CD14-positive monocyte (primary cell): ENCODE results near the gene NRSN1. TPM values are rescaled to one million over a fixed set of nuclear protein-coding genes. Genes with fewer than 3 reads are reported as not detected.

Source experiments
- DNase-seq, 3 donors: peaks; one replicate each; pipeline ENCODE4 v3.0.0-alpha.2; 2011 to 2022
- H2AFZ ChIP-seq: 2 replicates; pipeline ENCODE4 v1.6.0; 2012; ENCODE audit warnings: mild to moderate bottlenecking, low read depth, low read length, inconsistent platforms; ENCODE audit not compliant: insufficient read depth, poor library complexity, severe bottlenecking
- H3K27ac ChIP-seq, 2 donors: 1 replicate in 1 of 2; 2 replicates in 1 of 2; pipeline ENCODE4 v1.5.1; 2012 to 2013; ENCODE audit warnings: low read length in 2 of 2, control low read depth in 1 of 2, inconsistent platforms in 1 of 2, low read depth in 1 of 2, mild to moderate bottlenecking in 1 of 2
- H3K27me3 ChIP-seq, 2 donors: one replicate each; pipeline versions ENCODE4 v1.6.0 to v1.6.1; 2011 to 2013; ENCODE audit warnings: low read length in 2 of 2; ENCODE audit not compliant: control insufficient read depth in 2 of 2, insufficient read depth in 2 of 2
- H3K36me3 ChIP-seq, 2 donors: replicated peaks in 1 of 2; 1 replicate in 1 of 2; 2 replicates in 1 of 2; pipeline versions ENCODE4 v1.5.1 to v1.6.1; 2012 to 2013; ENCODE audit warnings: low read length in 2 of 2, control low read depth in 1 of 2, inconsistent platforms in 1 of 2, mild to moderate bottlenecking in 1 of 2; ENCODE audit not compliant: insufficient read depth in 2 of 2, control insufficient read depth in 1 of 2
- H3K4me1 ChIP-seq, 2 donors: 1 replicate in 1 of 2; 2 replicates in 1 of 2; pipeline versions ENCODE4 v1.5.1 to v1.6.1; 2012 to 2013; ENCODE audit warnings: low read length in 2 of 2, control low read depth in 1 of 2, inconsistent platforms in 1 of 2, mild to moderate bottlenecking in 1 of 2, moderate library complexity in 1 of 2; ENCODE audit not compliant: insufficient read depth in 2 of 2, control insufficient read depth in 1 of 2
- H3K4me2 ChIP-seq: replicated peaks from 2 replicates; pipeline ENCODE3; 2012; ENCODE audit warnings: low read length, moderate library complexity, mild to moderate bottlenecking; ENCODE audit not compliant: poor library complexity, severe bottlenecking; ENCODE audit errors: extremely low read depth
- H3K4me3 ChIP-seq, 3 experiments: fragments of 200-600 bp in 1 of 3; sonication (generic) in 1 of 3; replicated peaks in 1 of 3; 1 replicate in 2 of 3; 2 replicates in 1 of 3; pipeline ENCODE4 v1.5.1; 2011 to 2013; ENCODE audit warnings: low read length in 3 of 3, mild to moderate bottlenecking in 3 of 3, control low read depth in 2 of 3, low read depth in 2 of 3, inconsistent platforms in 1 of 3, moderate library complexity in 1 of 3
- H3K79me2 ChIP-seq: 2 replicates; pipeline ENCODE4 v1.6.0; 2012; ENCODE audit warnings: mild to moderate bottlenecking, control low read depth, inconsistent platforms, low read length, moderate library complexity; ENCODE audit not compliant: insufficient read depth
- H3K9ac ChIP-seq: 2 replicates; pipeline ENCODE4 v1.6.0; 2017; ENCODE audit warnings: low read length, mild to moderate bottlenecking; ENCODE audit not compliant: insufficient read depth, poor library complexity, severe bottlenecking
- H3K9me3 ChIP-seq, 2 donors: replicated peaks in 1 of 2; 1 replicate in 1 of 2; 2 replicates in 1 of 2; pipeline versions ENCODE4 v1.5.1 to v1.6.1; 2012 to 2013; ENCODE audit warnings: low read length in 2 of 2, control low read depth in 1 of 2; ENCODE audit not compliant: control insufficient read depth in 1 of 2, insufficient read depth in 1 of 2
- H4K20me1 ChIP-seq: 2 replicates; pipeline ENCODE4 v1.6.0; 2012; ENCODE audit warnings: mild to moderate bottlenecking, low read length, control low read depth, moderate library complexity; ENCODE audit not compliant: insufficient read depth
- H3K27ac Mint-ChIP-seq, 7 donors: one replicate each; pipeline ENCODE4 v1.8.0; 2020; ENCODE audit warnings: mild to moderate bottlenecking in 7 of 7, mixed read lengths in 7 of 7, moderate library complexity in 6 of 7, inconsistent platforms in 2 of 7
- H3K27me3 Mint-ChIP-seq, 3 donors: one replicate each; pipeline ENCODE4 v1.8.0; 2021 to 2022; ENCODE audit warnings: low read depth in 3 of 3, mild to moderate bottlenecking in 3 of 3, mixed read lengths in 3 of 3, moderate library complexity in 3 of 3, inconsistent platforms in 1 of 3
- H3K36me3 Mint-ChIP-seq, 2 donors: one replicate each; pipeline ENCODE4 v1.8.0; 2020; ENCODE audit warnings: mixed read lengths in 2 of 2, inconsistent platforms in 1 of 2, mild to moderate bottlenecking in 1 of 2
- H3K4me1 Mint-ChIP-seq: one replicate; pipeline ENCODE4 v1.8.0; 2020; ENCODE audit warnings: mild to moderate bottlenecking, mixed read lengths
- H3K4me3 Mint-ChIP-seq, 2 donors: one replicate each; pipeline ENCODE4 v1.8.0; 2020; ENCODE audit warnings: mild to moderate bottlenecking in 2 of 2, mixed read lengths in 2 of 2, moderate library complexity in 1 of 2
- H3K9me3 Mint-ChIP-seq, 7 donors: one replicate each; pipeline ENCODE4 v1.8.0; 2020 to 2022; ENCODE audit warnings: mixed read lengths in 7 of 7, mild to moderate bottlenecking in 6 of 7, moderate library complexity in 6 of 7, inconsistent platforms in 2 of 7
- CTCF ChIP-seq: fragments of 200-600 bp; IDR thresholded peaks from one replicate; pipeline ENCODE4 v1.8.0; 2022; ENCODE audit warnings: antibody characterized with exemption, mild to moderate bottlenecking
- WGBS: methylation state at CpG from one replicate; pipeline ENCODE4 v1.1.5; 2013; ENCODE audit warnings: missing lambda C conversion rate; ENCODE audit not compliant: insufficient coverage; 5-methylcytosine and 5-hydroxymethylcytosine counted together
- intact Hi-C, 2 donors: fragments of 100-400 bp; cut with micrococcal nuclease; formaldehyde crosslinking; loops; one replicate each; pipeline versions ENCODE4 v1.15.0 to v1.15.1; 2023
- polyA plus RNA-seq, 3 donors: library from polyadenylated mRNA; depleted of rRNA in 1 of 3; unstranded in 2 of 3; stranded (reverse) in 1 of 3; fragments of 300-500 nt in 2 of 3; fragments of >200 nt in 1 of 3; fragmentation: Illumina TruSeq in 2 of 3; gene quantifications; 1 replicate in 2 of 3; 2 replicates in 1 of 3; pipeline ENCODE4 v1.2.3, GENCODE V29; 2012 to 2021

The NRSN1 gene
- polyA plus RNA-seq, 3 donors, result not detected

- WGBS, result no CpG with 5 or more reads among the region's 2 CpGs
- Mint-ChIP-seq H3K4me1 (no peaks in the 10 kb centered on the region), H3K4me3 (no peak overlapping the region), H3K27ac (no peak overlapping the region), H3K27me3 (peaks cover 0 to 4% (median 0%) of the 10 kb centered on the region in 3 donors), H3K36me3 (no peaks in the 10 kb centered on the region), H3K9me3 (peaks cover 0 to 3% (median 2%) of the 10 kb centered on the region in 7 donors)
- Histone ChIP-seq H3K27me3 (no peaks in the 10 kb centered on the region), H2AFZ (no peak overlapping the region), H3K4me3 (no peak overlapping the region), H3K36me3 (no peaks in the 10 kb centered on the region), H3K9ac (no peak overlapping the region), H3K4me2 (no peak overlapping the region), H3K27ac (no peak overlapping the region), H3K79me2 (no peaks in the 10 kb centered on the region), H3K9me3 (no peaks in the 10 kb centered on the region), H4K20me1 (no peaks in the 10 kb centered on the region), H3K4me1 (no peaks in the 10 kb centered on the region)
- intact Hi-C loops, result no loop called here
- TF ChIP-seq CTCF, result no peak
- no peak for DNase-seq
Measured at GRCh38 chr6:24105191-24105590, 20.8 kb upstream of the NRSN1 start.

GRCh38 chr6:24106291-24106690 lies 19.7 kb upstream of the NRSN1 start:
- H3K36me3 ChIP-seq, result no peaks in the 10 kb centered on the region
- no peak overlapping the region for H3K4me3 Mint-ChIP-seq
- DNase-seq, result no peak
- TF ChIP-seq CTCF, result no peak
- H3K4me3 ChIP-seq, result no peak overlapping the region
- no peaks in the 10 kb centered on the region for H3K27me3 ChIP-seq
- H3K4me1 Mint-ChIP-seq, result no peaks in the 10 kb centered on the region
- no CpG with 5 or more reads among the region's 5 CpGs for WGBS
- no peak overlapping the region for H3K27ac ChIP-seq
- peaks cover 0 to 4% (median 0%) of the 10 kb centered on the region in 3 donors for H3K27me3 Mint-ChIP-seq
- H3K36me3 Mint-ChIP-seq, result no peaks in the 10 kb centered on the region
- H3K9ac ChIP-seq, result no peak overlapping the region
- H3K4me2 ChIP-seq, result no peak overlapping the region
- no peak overlapping the region for H2AFZ ChIP-seq
- H3K79me2 ChIP-seq, result no peaks in the 10 kb centered on the region
- H3K9me3 ChIP-seq, result no peaks in the 10 kb centered on the region
- peaks cover 0 to 3% (median 2%) of the 10 kb centered on the region in 7 donors for H3K9me3 Mint-ChIP-seq
- intact Hi-C loops, result no loop called here
- H3K27ac Mint-ChIP-seq, result no peak overlapping the region
- no peaks in the 10 kb centered on the region for H3K4me1 ChIP-seq
- no peaks in the 10 kb centered on the region for H4K20me1 ChIP-seq
